Stimulated activated CD4-positive, alpha-beta T cell treated with anti-CD3 and anti-CD28 coated beads, Interleukin-1b, Interleukin-23, amount 100 ng/mL, for 4 hours (primary cell): ENCODE data around the gene C2orf78.
"Not testable (repeated sequence)": the region's sequence is repeated elsewhere in the genome, so short reads cannot be mapped to it uniquely, and the experiment has no call there.

Source experiments
- DNase-seq, 2 donors: peaks; one replicate each; pipeline ENCODE4 v3.0.0-alpha.2; 2020; ENCODE audit warnings: low read depth in 2 of 2

The C2orf78 gene

GRCh38 chr2:73779467-73780236 is 4.3 kb upstream of the C2orf78 start, which contains the start of gene DUSP11:
TSS of gene DUSP11 (minus strand) at chr2:73780103. CDS start at chr2:73779974, 129 bp downstream.
- DNase-seq: peak; percentile 94 to 97

- DNase-seq: no peak
Measured at GRCh38 chr2:73780237-73780582, 3.8 kb upstream of the C2orf78 start.

- DNase-seq: not testable (repeated sequence)
Measured at GRCh38 chr2:73783402-73783801, 581 bp upstream of the C2orf78 start.

- DNase-seq: no peak
Measured at GRCh38 chr2:73811878-73812277, 27.9 kb downstream of the C2orf78 start.

GRCh38 chr2:73812635-73813034 is 28.7 kb downstream of the C2orf78 start:
- no peak for DNase-seq

GRCh38 chr2:73818296-73818695 is 34.3 kb downstream of the C2orf78 start:
- no peak for DNase-seq

GRCh38 chr2:73821227-73821626 is 37.2 kb downstream of the C2orf78 start:
- DNase-seq: no peak

- no peak for DNase-seq
Measured at GRCh38 chr2:73821669-73822068, 37.7 kb downstream of the C2orf78 start.

GRCh38 chr2:73822276-73822675 is 38.3 kb downstream of the C2orf78 start:
- no peak for DNase-seq

GRCh38 chr2:73822991-73823390 is 39.0 kb downstream of the C2orf78 start:
- DNase-seq: no peak

GRCh38 chr2:73823416-73823815 is 39.4 kb downstream of the C2orf78 start:
- DNase-seq: no peak

GRCh38 chr2:73823916-73824523 is 40.0 kb downstream of the C2orf78 start:
- DNase-seq: peak in 1 of 2 donors; percentile 28

- no peak for DNase-seq
Measured at GRCh38 chr2:73825408-73825807, 41.4 kb downstream of the C2orf78 start.

- DNase-seq: no peak
Measured at GRCh38 chr2:73827018-73827417, 43.0 kb downstream of the C2orf78 start.

GRCh38 chr2:73827660-73828388 is 43.8 kb downstream of the C2orf78 start:
- no peak for DNase-seq

- DNase-seq: no peak
Measured at GRCh38 chr2:73828389-73828817, 44.4 kb downstream of the C2orf78 start.

GRCh38 chr2:73828818-73829570 is 45.0 kb downstream of the C2orf78 start, which contains the start of gene STAMBP:
TSS of gene STAMBP (plus strand) at chr2:73828961. CDS start at chr2:73830857, 1,896 bp downstream.
- DNase-seq: peak; percentile 77

- DNase-seq: peak in 1 of 2 donors; percentile 13
Measured at GRCh38 chr2:73830871-73831401, 47.0 kb downstream of the C2orf78 start.

- DNase-seq: no peak
Measured at GRCh38 chr2:73832930-73833329, 48.9 kb downstream of the C2orf78 start.

GRCh38 chr2:73836141-73836943 is 52.4 kb downstream of the C2orf78 start:
- DNase-seq: no peak
